Measurements from ENCODE around the gene SSBP3.
"Not testable (repeated sequence)": the region's sequence is repeated elsewhere in the genome, so short reads cannot be mapped to it uniquely, and the experiment has no call there.

SSBP3 gene

GRCh38 chr1:54244655-54245054, 161.5 kb downstream of the SSBP3 start:
- no peak for DNase-seq (ENCODE audit: low spot score)

- no peak for DNase-seq (ENCODE audit: low spot score)
Observed at GRCh38 chr1:54243022-54243421, 163.2 kb downstream of the SSBP3 start.

DNA sequence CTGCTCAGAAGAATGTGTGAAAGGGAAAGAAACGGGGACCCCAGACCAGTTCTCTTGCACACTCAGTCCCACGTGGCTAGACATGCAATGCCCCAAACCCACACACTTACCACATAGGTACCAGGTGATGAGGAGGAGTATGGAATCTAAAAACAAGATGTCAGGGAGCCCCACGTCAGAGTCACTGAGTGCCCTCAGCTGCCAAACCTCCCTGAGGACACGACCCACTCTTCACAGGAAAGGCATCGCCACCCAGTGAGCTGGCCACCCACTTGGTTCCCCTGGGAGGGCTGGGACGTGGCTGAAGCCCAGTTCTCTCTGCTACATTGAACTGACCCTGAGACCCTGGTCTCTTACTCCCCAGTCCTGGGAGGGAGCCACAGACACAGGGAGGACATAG, 164.8 kb downstream of the SSBP3 start:
- DNase-seq (ENCODE audit: low spot score) = no peak

- DNase-seq (ENCODE audit: low spot score) = no peak
Observed at GRCh38 chr1:54240741-54241335, 165.4 kb downstream of the SSBP3 start.

- peak; percentile 47 for DNase-seq (ENCODE audit: low spot score)
Observed at GRCh38 chr1:54239631-54240031, 166.6 kb downstream of the SSBP3 start.

DNA sequence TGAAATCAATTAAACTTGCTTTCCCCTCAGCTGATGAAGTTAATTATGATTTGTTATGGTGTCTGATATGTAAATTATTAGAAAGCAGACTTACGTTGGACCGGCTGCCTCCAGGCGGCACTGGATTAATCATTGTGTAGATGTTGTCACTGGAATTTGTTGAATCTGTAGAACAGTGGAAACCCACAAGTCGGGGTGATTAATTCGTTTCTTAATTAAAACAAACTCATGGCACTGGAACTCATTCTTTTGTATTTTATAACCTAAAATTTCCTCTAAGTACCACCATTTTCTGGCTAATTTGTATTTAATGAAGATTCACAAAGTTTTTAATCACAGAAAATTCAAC, 167.2 kb downstream of the SSBP3 start:
- no peak for DNase-seq (ENCODE audit: low spot score)

GRCh38 chr1:54238353-54239034, 167.7 kb downstream of the SSBP3 start:
- no peak for DNase-seq (ENCODE audit: low spot score)

- no peak for DNase-seq (ENCODE audit: low spot score)
Observed at GRCh38 chr1:54237586-54237985, 168.6 kb downstream of the SSBP3 start.

DNA sequence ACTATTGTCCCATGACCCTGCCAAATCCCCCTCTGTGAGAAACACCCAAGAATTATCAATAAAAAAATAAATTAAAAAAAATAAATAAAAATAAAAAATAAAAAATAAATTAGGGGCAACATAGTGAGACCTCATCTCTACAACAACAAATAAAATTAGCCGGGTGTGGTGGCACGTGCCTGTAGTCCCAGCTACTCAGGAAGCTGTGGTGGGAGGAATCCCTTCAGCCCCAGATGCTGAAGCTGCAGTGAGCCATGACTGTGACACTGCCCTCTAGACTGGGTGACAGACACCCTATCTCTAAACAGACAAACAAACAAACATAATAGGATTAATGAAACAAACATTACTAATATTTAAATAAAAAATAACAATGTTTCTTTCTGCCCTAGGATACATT, 171.9 kb downstream of the SSBP3 start:
- no peak for DNase-seq (ENCODE audit: low spot score)

GRCh38 chr1:54233196-54233595, 173.0 kb downstream of the SSBP3 start:
- DNase-seq (ENCODE audit: low spot score) = not testable (repeated sequence)

DNA sequence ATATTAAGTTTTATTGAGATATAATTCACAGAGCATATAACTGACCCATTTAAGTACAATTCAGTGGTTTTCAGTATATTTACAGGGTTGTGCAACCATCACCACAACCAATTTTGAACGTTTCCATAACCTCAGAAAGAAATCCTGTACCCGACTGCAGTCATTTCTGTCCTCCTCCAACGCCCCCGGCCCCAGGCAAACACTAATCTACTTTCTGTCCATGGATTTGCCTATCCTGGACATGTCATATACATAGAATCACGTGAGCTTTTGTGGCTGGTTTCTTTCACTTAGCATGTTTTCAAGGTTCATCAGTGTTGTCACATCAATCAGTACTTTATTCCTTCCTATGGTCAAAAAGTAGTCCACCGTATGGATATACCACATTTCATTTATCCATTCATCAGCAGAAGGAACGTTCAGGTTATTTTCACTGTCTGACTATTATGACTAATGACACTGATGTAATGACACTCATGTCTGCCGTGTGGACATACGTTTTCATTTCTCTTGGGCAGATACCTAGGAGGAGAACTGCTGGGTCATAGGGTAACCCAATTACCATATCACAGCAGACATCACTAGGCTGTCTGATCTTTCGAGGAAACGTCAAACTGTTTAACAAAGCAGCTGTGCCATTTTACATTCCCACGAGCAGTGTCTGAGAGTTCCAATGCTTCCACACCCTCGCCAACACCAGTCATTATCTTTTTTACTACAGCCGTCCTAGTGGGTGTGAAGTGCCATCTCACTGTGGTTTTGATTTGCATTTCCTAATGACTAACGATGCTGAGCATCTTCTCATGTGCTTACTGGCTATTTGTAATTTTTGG, 175.5 kb downstream of the SSBP3 start:
- DNase-seq (ENCODE audit: low spot score) = no peak

- no peak for DNase-seq (ENCODE audit: low spot score)
Observed at GRCh38 chr1:54229281-54229891, 176.8 kb downstream of the SSBP3 start.

GRCh38 chr1:54228638-54229079, 177.5 kb downstream of the SSBP3 start:
- DNase-seq (ENCODE audit: low spot score) = no peak

GRCh38 chr1:54227891-54228310, 178.3 kb downstream of the SSBP3 start:
- DNase-seq (ENCODE audit: low spot score) = peak; percentile 82

- no peak for DNase-seq (ENCODE audit: low spot score)
Observed at GRCh38 chr1:54227091-54227602, 179.0 kb downstream of the SSBP3 start.

- DNase-seq (ENCODE audit: low spot score) = no peak
Observed at GRCh38 chr1:54225986-54226559, 180.1 kb downstream of the SSBP3 start.

- no peak for DNase-seq (ENCODE audit: low spot score)
Observed at GRCh38 chr1:54225378-54225777, 180.8 kb downstream of the SSBP3 start.

- no peak for DNase-seq (ENCODE audit: low spot score)
Observed at GRCh38 chr1:54224233-54224632, 182.0 kb downstream of the SSBP3 start.

DNA sequence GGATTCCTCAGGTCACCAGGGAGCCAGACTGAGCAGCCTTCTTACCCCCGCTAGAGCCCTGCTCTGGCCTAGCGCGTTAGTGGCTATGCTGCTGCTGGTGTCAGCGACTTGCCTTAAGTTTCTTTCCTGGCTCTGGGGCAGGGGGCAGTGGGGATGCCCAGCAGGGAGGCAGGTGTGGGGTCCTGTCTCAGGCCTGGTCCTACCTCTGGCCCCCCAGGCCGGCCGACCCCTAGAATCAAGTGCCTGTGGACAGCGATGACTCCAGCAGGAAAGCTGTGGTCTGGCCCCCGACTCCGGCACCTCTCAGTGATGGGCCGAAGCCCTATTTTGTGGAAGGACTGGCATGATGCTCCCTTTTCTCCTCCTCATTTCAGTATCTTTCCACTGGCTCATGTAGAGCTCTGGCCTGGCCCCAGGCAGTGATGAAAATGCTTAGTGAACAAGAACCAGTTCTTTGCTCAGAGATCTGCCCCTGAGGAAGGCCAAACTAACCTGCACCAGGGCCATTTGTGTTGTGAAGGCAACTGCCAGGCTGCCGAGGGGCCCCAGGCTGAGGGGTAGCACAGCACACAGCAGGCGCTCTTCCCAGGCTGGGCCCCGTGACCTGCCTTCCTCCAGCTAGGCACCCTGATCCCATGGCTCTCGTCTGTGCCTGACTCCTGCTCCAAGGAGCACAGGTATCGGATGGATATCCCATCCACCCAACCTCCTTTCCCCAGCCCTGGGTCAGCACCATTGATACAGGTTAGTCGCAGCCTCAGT, 182.6 kb downstream of the SSBP3 start:
- no peak for DNase-seq (ENCODE audit: low spot score)

DNA sequence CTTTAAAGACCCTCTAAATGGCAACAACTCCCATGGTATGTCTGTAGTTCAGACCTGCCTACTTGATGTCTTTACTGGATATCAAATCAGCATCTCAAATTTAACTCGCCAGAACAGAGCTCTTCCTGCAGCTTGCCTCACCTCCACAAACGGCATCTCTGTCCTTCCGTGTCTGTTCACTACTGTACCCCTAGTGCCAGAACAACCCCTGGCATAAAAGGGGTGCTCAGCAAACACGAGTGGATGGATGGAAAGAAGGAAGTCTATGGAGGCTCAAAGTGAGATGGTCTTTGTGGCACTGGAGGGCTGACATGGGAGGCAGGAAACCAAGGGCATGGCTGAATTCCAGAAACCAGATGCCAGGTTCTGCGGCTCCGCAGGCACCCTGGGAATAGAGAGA, 183.5 kb downstream of the SSBP3 start:
- no peak for DNase-seq (ENCODE audit: low spot score)

- DNase-seq (ENCODE audit: low spot score) = no peak
Observed at GRCh38 chr1:54221867-54222484, 184.2 kb downstream of the SSBP3 start.

Measured in cerebellar cortex (tissue), 1 donor.